Smooth muscle cell (in vitro differentiated cells): ENCODE measurements around the gene DDX3X. TPM values are rescaled to one million over a fixed set of nuclear protein-coding genes. Genes with fewer than 3 reads are reported as not detected.

Experiments
- DNase-seq: peaks from one replicate; lab custom pipeline; 2025; ENCODE audit not compliant: unreplicated experiment; lab: John Stamatoyannopoulos, UW
- H2AFZ ChIP-seq: fragments of 200-600 bp; sonication (generic); 2 replicates; pipeline ENCODE4 v1.6.0; 2016; ENCODE audit warnings: antibody characterized with exemption, low read depth, mild to moderate bottlenecking
- H3F3A ChIP-seq: fragments of 200-600 bp; sonication (generic); 2 replicates; pipeline ENCODE4 v1.6.0; 2017; ENCODE audit warnings: antibody characterized with exemption, low read depth
- H3K27ac ChIP-seq: fragments of 200-600 bp; sonication (generic); 2 replicates; pipeline ENCODE4 v1.5.1; 2016; ENCODE audit warnings: low read depth, mild to moderate bottlenecking
- H3K27me3 ChIP-seq: fragments of 200-600 bp; sonication (generic); 2 replicates; pipeline ENCODE4 v1.6.1; 2016; ENCODE audit warnings: low read depth, mild to moderate bottlenecking
- H3K36me3 ChIP-seq: fragments of 200-600 bp; sonication (generic); 2 replicates; pipeline ENCODE4 v1.5.1; 2016; ENCODE audit warnings: low read depth
- H3K4me1 ChIP-seq: fragments of 200-600 bp; sonication (generic); 2 replicates; pipeline ENCODE4 v1.5.1; 2016; ENCODE audit warnings: low read depth
- H3K4me2 ChIP-seq: fragments of 200-600 bp; sonication (generic); 2 replicates; pipeline ENCODE4 v1.6.0; 2016; ENCODE audit warnings: mild to moderate bottlenecking
- H3K4me3 ChIP-seq: fragments of 200-600 bp; sonication (generic); 2 replicates; pipeline ENCODE4 v1.5.1; 2016; ENCODE audit warnings: mild to moderate bottlenecking
- H3K79me2 ChIP-seq: fragments of 200-600 bp; sonication (generic); 2 replicates; pipeline ENCODE4 v1.6.0; 2016; ENCODE audit warnings: low read depth, mild to moderate bottlenecking
- H3K9ac ChIP-seq: fragments of 200-600 bp; sonication (generic); 2 replicates; pipeline ENCODE4 v1.6.0; 2016; ENCODE audit warnings: low read depth
- H3K9me3 ChIP-seq: fragments of 200-600 bp; sonication (generic); replicated peaks from 2 replicates; pipeline ENCODE4 v1.5.1; 2016; ENCODE audit warnings: low read depth
- H4K20me1 ChIP-seq: fragments of 200-600 bp; sonication (generic); 2 replicates; pipeline ENCODE4 v1.6.0; 2016; ENCODE audit warnings: low read depth
- CTCF ChIP-seq: fragments of 200-600 bp; sonication (generic); IDR thresholded peaks from 2 replicates; pipeline ENCODE4 v1.5.1; 2017; ENCODE audit warnings: borderline replicate concordance, mild to moderate bottlenecking, antibody characterized with exemption; ENCODE audit not compliant: insufficient read depth, poor library complexity, severe bottlenecking
- WGBS: methylation state at CpG from one replicate; pipeline ENCODE4 v1.1.7; 2016; ENCODE audit warnings: low lambda C conversion rate; 5-methylcytosine and 5-hydroxymethylcytosine counted together
- polyA plus RNA-seq: library from polyadenylated mRNA; unstranded; fragments of >200 nt; fragmentation: Nextera tagmentation; extraction: Ambion mirVana; gene quantifications from 2 replicates; pipeline ENCODE4 v1.2.1, GENCODE V29; 2016
- total RNA-seq: library from RNA; depleted of rRNA; stranded (reverse); fragments of >200 nt; gene quantifications from 2 replicates; pipeline ENCODE4 v1.2.3, GENCODE V29; 2014

The DDX3X gene
- total and polyA plus RNA-seq, 2 experiments from 2014 or later: 104 to 241 TPM

- WGBS: 88% methylated on average over 5 of the region's 5 CpGs
- no peaks in the 10 kb centered on the region for H3K79me2 ChIP-seq
- no peak for TF ChIP-seq CTCF
- no peaks in the 10 kb centered on the region for H3K4me1 ChIP-seq
- H4K20me1 ChIP-seq: no peaks in the 10 kb centered on the region
- DNase-seq: no peak
- no peak overlapping the region for H2AFZ ChIP-seq
- H3K27me3 ChIP-seq: no peaks in the 10 kb centered on the region
- H3K9me3 ChIP-seq: no peaks in the 10 kb centered on the region
- H3K27ac ChIP-seq: no peak overlapping the region
- H3F3A ChIP-seq: no peaks in the 10 kb centered on the region
- H3K36me3 ChIP-seq: no peaks in the 10 kb centered on the region
- H3K9ac ChIP-seq: no peak overlapping the region
- H3K4me2 ChIP-seq: no peak overlapping the region
- no peak overlapping the region for H3K4me3 ChIP-seq
Observed at GRCh38 chrX:41373989-41374606, 40.1 kb downstream of the DDX3X start.

- no peak for DNase-seq
- H3K27ac ChIP-seq: no peak overlapping the region
- 80% methylated on average over 8 of the region's 8 CpGs for WGBS
- H3K4me3 ChIP-seq: no peak overlapping the region
- no peaks in the 10 kb centered on the region for H3K4me1 ChIP-seq
- H2AFZ ChIP-seq: no peak overlapping the region
- no peak overlapping the region for H3K4me2 ChIP-seq
- H3K79me2 ChIP-seq: no peaks in the 10 kb centered on the region
- H3K36me3 ChIP-seq: no peaks in the 10 kb centered on the region
- H3K27me3 ChIP-seq: no peaks in the 10 kb centered on the region
- TF ChIP-seq CTCF: no peak
- no peaks in the 10 kb centered on the region for H3K9me3 ChIP-seq
- H3K9ac ChIP-seq: no peak overlapping the region
- H3F3A ChIP-seq: no peaks in the 10 kb centered on the region
- H4K20me1 ChIP-seq: no peaks in the 10 kb centered on the region
Observed at GRCh38 chrX:41377624-41378023, 43.7 kb downstream of the DDX3X start.

- no peak overlapping the region for H3K4me3 ChIP-seq
- H3K27me3 ChIP-seq: no peaks in the 10 kb centered on the region
- no peaks in the 10 kb centered on the region for H3K36me3 ChIP-seq
- H2AFZ ChIP-seq: no peak overlapping the region
- H3K9ac ChIP-seq: no peak overlapping the region
- no peaks in the 10 kb centered on the region for H3K4me1 ChIP-seq
- peak overlapping the region; percentile 60 for H3K27ac ChIP-seq
- no peak overlapping the region for H3K4me2 ChIP-seq
- no peaks in the 10 kb centered on the region for H4K20me1 ChIP-seq
- no peak for TF ChIP-seq CTCF
- 17% methylated on average over 5 of the region's 5 CpGs for WGBS
- no peaks in the 10 kb centered on the region for H3F3A ChIP-seq
- no peak for DNase-seq
- H3K9me3 ChIP-seq: no peaks in the 10 kb centered on the region
- H3K79me2 ChIP-seq: no peaks in the 10 kb centered on the region
Observed at GRCh38 chrX:41381685-41382084, 47.7 kb downstream of the DDX3X start.
